HG03442 (cell line): Measurements from ENCODE around the gene HNRNPUL1.

Experiments used
- ATAC-seq: cut with Tn5 transposase; IDR thresholded peaks from one replicate; pipeline ENCODE4 v1.9.1; 2021; ENCODE audit warnings: mild to moderate bottlenecking, moderate library complexity; ENCODE audit not compliant: unreplicated experiment

The HNRNPUL1 gene

DNA sequence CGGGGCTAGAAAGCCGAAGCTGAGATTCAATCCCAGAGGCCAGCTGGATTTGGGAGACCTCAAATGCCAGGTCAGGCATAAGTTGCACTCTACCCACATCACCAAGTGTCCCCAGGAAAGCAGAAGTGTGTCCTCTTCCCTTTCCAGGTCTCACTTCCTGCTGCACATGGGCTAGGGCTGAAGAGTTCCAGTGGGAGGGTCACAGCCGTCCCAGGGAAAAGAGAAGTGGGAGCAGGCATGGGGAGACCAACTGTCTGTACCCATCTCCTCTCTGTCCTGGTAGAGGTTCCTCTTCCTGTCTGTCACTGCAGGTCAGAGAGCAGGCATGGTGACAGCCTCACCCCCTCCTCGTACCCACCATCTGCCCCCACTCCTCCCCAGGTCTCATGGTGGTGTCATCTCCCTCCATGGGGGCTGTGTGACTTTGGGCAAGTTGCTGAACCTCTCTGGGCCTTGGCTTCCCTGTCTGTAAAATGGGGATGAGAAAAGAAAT, 30.4 kb upstream of the HNRNPUL1 start:
- no peak for ATAC-seq

DNA sequence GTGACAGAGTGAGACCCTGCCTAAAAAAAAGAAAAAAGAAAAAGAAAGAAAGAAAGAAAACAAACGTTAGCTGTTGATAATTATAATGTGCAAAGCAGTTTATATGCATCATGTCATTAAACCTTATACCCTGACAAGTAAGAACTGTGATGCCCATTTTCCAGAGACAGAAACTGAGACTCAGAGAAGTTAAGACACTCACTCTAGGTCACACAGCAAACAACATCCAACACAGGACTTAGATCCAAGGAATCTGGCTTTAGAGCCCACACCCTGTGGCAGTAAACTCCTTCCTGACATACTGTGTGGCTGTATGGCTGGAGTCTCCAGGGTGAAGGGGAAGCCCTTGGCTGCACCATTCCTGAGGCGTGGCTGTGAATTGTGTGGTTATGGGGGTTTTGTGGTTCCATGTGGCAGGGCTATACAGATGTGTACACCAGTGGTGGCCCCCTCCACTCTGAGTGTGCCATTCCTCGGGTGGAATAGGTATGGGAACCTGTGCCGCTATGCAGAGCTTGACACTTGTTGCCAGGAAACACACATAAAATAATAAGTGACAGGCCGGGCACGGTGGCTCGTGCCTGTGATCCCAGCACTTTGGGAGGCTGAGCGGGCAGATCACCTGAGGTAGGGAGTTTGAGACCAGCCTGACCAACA, 29.5 kb upstream of the HNRNPUL1 start:
- no peak for ATAC-seq

DNA sequence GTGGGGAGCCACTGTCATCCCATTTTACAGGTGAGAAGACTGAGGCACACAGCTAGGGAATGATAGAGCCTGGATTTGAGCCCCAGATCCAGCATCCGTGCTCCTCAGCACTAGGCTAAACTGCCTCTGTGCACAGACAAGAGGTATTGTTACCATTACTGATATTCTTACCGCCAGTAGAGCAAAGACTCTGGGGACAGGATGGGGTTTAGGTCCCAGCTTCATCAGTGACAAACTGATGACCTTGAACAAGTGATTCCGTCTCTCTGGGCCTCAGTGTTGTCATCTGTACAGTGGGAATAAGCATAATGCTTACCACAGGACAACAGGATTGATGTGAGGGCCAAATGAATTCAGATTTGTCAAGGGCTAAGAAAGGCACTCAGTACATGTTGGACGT, 28.7 kb upstream of the HNRNPUL1 start:
- ATAC-seq: no peak

- no peak for ATAC-seq
These were observed 25.9 kb upstream of the HNRNPUL1 start for GRCh38 chr19:41238244-41238643.

DNA sequence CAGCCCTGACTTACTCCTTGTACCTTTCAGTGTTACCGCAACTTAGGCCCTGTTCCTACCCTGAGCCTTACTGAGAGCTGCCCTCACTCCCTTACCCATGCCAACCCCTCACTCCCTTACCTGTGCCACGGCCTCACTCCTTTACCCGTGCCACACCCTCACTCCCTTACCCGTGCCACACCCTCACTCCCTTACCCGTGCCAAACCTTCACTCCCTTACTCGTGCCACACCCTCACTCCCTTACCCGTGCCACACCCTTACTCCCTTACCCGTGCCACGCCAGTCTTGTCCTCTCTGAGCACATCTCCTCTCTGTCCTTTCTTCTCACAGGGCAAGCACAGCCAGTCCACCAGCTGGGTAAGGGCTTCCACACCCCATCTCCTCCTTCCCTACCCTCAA, 24.8 kb upstream of the HNRNPUL1 start:
- no peak for ATAC-seq

GRCh38 chr19:41239961-41240574, 24.1 kb upstream of the HNRNPUL1 start:
- ATAC-seq: no peak

GRCh38 chr19:41241859-41242258, 22.3 kb upstream of the HNRNPUL1 start:
- ATAC-seq: no peak

DNA sequence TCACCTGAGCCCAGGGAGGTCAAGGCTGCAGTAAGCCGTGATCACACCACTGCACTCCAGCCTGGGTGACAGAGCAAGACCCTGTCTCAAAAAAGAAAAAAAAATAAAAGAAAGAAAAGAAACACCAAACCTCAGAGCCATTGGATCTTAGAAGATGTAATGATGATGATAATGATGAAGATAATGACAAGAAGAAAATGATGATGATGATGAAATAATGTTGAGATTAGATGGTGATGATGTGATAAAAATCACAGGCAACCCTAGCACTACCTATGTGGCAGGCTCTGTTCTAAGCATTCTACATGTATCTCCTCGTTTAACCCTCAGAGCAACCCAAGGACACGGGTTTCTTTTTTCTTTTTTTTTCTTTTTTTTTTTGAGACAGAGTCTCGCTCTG, 20.1 kb upstream of the HNRNPUL1 start:
- ATAC-seq: no peak

- ATAC-seq: no peak
These were observed 18.3 kb upstream of the HNRNPUL1 start for GRCh38 chr19:41245843-41246242.

DNA sequence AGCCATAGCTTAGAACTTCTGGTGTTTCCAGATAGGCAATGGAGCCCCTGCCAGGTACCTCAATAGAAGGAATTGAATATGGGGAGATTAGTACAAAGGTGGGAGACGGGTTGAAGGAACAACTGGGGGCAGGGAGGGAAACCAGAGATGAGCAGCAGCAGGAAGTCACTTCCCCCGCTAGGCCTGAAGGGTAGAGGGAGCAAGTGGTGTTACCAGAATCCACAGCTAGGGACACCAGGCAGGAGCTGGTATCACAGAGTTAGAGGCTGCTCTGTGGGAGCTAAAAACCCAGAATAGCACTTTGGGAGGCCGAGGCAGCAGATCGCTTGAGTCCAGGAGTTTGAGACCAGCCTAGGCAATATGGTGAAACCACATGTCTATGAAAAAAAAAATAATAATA, 15.3 kb upstream of the HNRNPUL1 start:
- no peak for ATAC-seq

DNA sequence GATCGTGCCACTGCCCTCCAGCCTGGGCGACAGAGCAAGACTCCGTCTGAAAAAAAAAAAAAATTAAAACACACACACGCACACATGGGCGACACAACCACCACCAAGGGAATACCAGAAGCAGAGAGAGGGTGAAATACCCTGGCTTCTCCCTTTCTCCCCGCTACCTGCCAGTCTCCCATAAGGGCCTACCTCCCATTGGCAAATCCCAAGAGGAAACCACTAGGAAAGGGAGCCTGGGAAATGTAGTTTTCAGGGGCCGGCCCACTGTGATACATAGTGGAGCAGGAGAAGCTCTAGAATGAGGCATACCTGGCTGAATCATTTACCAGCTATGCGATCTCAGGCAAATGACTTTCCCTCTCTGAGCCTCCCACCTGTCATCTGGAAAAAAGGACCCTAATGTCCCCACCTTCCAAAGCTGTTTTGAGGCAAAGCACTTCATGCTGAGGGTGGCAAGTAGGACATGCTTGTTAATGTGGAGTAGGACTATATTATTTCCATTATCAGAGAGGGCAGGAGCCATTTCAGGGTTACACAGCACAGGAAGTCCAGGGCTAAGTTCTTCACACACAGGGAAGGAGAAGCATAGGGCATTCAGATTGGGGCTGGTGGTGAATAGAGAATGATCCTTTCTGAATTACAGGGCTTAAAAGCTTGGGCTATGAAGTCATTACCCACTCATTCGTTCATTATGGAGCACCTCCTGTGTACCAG, 14.3 kb upstream of the HNRNPUL1 start:
- no peak for ATAC-seq

DNA sequence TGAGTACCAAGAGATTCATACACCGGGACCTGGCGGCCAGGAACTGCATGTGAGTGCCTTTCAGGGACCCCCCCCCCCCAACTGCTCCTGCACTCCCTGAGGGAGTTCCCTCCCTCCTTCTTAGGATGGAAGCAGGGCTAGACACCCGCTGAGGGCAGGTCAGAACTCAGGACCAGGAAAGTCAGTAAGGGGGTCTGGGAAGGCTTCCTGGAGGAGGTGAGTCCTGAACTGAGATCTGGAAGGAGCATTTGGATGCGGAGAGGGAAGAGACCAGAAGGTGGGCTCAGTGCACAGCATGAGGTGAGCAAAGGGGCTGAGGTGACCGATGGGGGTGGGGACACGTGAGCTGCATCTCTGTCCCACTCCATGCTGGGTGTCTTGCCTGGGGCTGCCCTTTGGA, 10.5 kb upstream of the HNRNPUL1 start:
- ATAC-seq: no peak

DNA sequence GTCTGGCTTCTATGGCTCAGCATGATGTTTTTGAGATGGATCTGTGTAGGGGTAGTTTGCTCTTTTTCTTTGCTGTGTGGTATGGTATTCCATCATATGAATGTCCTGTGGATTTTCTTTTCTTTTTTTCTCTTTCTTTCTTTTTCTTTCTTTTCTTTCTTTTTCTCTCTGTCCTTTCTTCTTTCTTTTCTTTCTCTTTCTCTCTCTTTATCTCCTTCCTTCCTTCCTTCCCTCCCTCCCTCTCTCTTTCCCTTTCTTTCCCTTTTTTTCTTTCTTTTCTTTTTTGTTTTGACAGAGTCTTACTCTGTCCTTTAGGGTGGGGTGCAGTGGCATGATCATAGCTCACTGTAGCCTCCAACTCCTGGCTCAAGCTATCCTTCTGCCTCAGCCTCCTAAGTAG, 9.0 kb upstream of the HNRNPUL1 start:
- ATAC-seq: no peak

- ATAC-seq: no peak
These were observed 2.5 kb upstream of the HNRNPUL1 start for GRCh38 chr19:41261474-41262190.

GRCh38 chr19:41263042-41263849, 926 bp upstream of the HNRNPUL1 start:
- ATAC-seq: peak; percentile 1

DNA sequence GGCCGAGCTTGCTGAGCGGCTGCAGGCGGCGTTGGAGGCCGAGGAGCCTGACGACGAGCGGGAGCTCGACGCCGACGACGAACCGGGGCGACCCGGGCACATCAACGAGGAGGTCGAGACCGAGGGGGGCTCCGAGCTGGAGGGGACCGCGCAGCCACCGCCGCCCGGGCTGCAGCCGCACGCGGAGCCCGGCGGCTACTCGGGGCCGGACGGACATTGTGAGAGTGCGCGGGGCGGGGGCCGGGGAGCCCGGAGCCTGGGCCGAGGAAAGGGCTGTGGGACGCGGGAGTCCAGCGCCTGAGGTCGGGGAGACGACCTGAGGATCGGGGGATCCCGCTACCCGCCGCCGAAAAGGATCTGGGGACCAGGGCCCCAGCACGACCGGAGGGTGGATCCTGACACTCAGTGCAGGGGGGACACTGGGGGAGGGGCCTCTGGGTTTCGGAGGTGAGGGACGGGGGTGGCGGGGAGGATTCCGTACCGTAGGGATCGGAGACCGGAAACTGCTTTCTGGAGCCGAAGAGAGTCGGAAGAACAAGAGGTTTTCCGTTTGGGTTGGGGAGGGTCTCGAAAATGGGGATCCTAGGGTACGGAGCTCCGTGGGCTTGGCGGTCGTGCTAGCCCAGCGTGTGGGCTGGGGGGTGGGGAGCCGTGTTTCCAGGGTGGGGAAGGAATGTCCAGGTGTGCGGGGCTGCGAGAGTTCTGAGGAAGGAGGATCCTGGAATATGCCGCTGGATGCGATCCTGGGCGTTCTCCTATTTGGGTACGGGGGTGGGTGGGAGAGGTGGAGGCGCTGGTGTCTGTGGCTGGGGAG, 616 bp downstream of the HNRNPUL1 start:
- ATAC-seq: no peak

DNA sequence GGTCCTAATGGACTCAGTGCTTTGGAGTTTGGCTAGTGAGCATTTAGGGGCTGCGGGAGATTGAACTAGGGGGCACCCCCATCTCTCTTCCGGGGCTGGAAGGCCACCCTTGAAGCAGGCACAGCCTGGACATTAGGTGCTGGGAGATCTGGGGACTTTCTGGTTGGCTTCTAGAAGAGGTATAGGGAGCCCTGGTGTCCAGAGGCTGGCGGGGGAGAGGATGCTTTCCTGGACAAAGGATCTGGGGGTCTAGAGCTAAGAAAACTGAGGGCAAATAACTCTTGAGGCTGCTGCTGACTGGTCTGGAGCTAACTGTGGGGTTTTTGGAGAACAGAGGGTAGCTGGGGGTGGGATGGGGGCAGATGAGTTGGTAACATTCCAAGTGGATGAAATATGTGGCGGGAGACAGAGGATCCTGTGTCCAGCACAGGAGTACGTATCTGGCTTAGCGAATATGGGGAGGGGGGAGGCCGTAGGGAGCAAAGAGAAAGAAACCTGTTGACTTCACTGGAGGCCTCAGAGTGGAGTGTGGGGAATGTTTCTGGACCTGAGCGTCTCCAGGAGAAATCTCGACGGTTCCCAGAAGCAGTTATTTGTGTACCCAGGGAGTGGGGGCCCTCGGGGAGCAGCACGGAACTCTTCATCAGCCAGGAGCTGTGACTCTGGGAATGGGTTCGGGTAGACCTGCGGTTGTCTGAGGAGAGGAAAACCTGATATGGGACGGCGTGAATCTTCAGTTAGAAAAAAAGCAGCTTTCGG, 1.4 kb downstream of the HNRNPUL1 start:
- no peak for ATAC-seq

GRCh38 chr19:41269055-41269454, 4.9 kb downstream of the HNRNPUL1 start:
- ATAC-seq: no peak

GRCh38 chr19:41269571-41269970, 5.4 kb downstream of the HNRNPUL1 start:
- no peak for ATAC-seq
